GM12872 (cell line): ENCODE data around the gene CNNM3.

Experiments used
- TF ChIP-seq, protein P1 (sequence below): IDR thresholded peaks from 3 replicates; pipeline ENCODE4 v1.5.1; 2011; ENCODE audit warnings: low read depth, mild to moderate bottlenecking, low read length, moderate library complexity; ENCODE audit not compliant: insufficient read depth

Gene CNNM3

DNA sequence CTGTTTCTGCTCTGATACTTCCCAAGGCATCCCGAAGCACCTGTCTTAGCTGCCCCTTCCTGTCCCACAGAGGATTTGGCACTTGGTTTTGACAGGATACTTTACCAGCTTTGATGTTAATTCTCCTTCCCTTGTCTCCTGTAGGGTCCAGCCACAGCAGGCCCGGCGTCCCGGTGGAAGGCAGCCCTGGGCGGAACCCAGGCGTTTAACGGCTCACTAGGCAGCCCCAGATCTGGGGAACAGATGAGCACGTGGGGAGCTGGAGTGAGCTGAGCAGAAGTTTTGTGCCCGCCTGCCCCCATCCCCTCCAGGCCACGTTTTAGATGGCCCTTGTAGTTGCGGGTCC, 16.3 kb downstream of the CNNM3 start:
- TF ChIP-seq, protein P1, sequence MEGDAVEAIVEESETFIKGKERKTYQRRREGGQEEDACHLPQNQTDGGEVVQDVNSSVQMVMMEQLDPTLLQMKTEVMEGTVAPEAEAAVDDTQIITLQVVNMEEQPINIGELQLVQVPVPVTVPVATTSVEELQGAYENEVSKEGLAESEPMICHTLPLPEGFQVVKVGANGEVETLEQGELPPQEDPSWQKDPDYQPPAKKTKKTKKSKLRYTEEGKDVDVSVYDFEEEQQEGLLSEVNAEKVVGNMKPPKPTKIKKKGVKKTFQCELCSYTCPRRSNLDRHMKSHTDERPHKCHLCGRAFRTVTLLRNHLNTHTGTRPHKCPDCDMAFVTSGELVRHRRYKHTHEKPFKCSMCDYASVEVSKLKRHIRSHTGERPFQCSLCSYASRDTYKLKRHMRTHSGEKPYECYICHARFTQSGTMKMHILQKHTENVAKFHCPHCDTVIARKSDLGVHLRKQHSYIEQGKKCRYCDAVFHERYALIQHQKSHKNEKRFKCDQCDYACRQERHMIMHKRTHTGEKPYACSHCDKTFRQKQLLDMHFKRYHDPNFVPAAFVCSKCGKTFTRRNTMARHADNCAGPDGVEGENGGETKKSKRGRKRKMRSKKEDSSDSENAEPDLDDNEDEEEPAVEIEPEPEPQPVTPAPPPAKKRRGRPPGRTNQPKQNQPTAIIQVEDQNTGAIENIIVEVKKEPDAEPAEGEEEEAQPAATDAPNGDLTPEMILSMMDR = no peak

DNA sequence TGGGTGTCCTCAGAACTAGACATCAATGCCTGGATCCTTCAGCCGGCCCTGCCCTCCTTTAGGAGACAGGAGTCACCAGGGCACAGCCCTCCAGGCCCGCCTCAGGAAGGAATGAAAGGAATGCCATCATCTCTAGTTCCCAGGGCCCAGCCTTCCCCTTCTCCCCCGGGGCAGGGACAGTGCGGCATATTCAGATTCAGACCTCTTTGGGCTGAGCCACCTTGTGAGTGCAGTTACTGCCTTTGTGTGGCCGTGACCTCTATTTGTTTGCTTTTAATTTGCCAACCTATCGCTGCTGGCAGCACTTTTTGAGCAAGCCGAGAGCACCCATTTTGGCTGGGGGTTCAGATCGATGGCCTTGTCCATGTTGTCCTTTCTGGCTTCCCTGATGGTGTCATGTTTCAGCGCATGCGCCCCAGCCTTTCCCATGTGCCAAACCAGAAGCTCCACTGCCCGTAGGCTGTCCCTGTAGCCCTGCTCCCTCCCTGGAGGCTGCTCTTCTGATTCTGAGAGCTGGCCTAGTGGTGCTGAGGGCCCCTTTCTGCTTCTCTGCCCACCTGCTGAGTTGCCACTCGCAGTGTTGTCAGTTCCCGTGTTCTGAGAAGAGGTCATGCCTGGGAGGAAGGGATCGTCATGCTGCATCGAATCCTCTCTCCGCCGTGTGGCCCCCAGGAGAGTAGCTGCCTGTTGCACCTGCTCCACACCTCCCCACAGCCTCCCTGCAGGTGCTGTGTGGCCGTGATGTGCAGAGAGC, 16.9 kb downstream of the CNNM3 start:
- TF ChIP-seq, protein P1 = no peak

DNA sequence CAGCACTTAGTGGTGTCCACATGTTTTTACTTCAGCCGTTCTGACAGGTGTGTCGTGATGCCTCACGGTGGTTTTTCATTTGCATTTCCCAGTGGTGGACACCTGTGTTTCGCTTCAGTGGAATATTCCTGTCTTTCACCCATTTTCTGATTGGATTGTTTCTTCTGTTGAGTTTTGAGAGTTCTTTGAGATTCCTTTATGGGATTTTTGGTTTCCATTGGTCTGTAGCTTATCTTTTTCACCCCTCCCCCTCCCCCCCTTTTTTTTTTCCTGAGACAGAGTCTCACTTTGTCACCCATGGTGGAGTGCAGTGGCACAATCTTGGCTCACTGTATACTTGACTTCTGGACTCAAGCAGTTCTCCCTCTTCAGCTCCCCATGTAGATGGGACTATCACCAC, 19.8 kb downstream of the CNNM3 start:
- TF ChIP-seq, protein P1 = no peak

DNA sequence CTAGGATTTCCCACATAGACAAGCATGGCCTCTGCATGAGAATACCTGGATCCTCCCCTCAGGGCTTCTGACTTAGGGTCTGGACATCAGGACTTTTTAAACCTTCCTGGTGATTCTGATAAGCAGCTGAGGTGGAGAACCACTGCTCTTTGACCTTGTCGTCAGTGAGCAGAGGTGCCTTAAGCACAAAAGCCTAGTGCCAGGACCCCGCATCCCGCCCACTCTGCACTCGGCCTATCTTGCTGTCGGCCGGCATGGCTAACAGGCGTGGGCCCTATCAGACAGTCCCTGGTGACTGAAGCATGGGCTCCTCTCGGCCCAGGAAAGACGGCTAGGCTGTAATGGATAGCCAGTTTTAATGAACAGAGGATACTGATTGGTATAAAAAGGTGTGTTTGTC, 21.5 kb downstream of the CNNM3 start:
- TF ChIP-seq, protein P1 = no peak

DNA sequence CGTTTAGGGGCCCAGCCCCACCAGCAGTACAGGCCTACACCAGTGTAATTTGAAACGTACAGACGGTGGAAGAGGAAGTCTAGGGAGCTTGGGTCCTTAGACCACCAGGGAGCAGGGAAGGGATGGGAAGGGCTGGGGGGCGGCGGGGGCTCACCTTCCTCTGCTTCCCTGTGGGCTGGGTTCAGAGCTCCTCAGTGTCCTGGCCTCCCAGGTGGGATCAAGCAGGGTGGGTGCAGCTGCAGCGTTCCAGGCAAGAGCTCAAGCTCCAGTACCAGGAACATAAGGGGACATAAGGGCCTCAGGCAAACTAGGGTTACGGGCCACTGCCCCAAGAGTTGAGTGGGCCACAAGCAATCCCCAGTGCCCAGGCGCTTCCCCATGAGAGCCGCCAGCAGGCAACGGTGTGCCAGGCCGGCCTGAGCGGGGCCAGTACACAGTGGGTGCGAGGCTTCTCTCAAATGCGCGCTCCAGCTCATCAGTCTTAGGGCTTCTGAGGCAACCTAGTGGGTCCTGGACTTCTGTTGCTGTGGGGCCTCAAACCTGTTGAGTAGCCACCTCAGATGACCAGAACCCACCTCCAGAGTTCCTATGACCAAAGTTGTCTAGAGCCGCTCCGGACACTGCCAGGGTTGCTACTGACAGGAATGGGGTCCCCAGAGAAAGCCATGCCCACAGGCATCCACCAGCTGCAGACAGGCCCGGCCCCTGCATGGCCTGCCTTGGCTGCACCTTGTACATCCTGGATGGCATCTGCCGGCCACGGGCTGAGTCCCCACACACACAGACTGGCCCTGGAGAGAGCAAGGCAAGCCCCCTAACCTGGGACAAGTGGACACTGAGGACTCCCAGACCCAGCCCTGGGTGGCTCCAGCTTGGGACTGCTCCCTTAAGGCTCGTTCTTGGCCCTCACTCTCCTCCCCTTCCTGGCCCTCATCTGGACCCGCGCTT, 22.6 kb downstream of the CNNM3 start:
- TF ChIP-seq, protein P1 = no peak

DNA sequence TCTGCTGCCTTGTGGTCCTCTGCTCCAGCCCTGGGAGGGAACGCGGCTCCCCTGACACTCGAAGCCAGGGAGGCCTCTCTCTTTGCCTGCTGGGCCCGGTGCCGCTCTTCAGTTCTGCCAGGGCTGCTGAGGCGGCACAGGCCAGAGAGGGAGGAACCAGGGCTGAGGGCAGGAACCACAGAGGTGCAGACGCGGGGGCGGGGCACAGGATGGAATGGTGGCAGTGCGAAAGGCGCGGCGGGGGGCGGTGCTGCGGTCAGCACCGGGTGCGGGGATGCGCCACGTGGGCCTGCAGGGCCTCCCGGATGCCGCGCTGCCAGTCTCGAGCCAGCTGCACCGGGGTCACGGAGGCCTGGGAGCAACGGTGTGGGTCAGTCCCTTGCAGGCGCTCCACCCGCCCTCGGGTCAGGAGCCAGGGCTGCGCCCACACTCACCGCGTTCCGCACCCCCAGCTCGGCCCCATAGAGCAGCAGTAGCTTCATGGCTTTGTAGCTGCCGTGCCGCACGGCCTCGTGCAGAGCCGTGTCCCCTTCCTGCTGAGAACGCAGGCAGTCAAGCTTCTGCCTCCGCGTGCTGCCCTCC, 23.3 kb downstream of the CNNM3 start:
- TF ChIP-seq, protein P1 = no peak
